GM23338 (cell line): ENCODE results near the gene RAPGEF3. TPM values are rescaled to one million over a fixed set of nuclear protein-coding genes. Genes with fewer than 3 reads are reported as not detected.

Experiments
- ATAC-seq: fragments of 200-7000 bp; cut with Tn5 transposase; 3 replicates; pipeline ENCODE4 v1.9.1; 2020
- DNase-seq: peaks from one replicate; pipeline ENCODE4 v3.0.0-alpha.2; 2015; ENCODE audit warnings: low spot score
- H2AFZ ChIP-seq: fragments of 200-600 bp; sonication (generic); 2 replicates; pipeline ENCODE4 v1.8.0; 2016; ENCODE audit warnings: antibody characterized with exemption, mild to moderate bottlenecking, moderate library complexity
- H3F3A ChIP-seq: fragments of 200-600 bp; sonication (generic); replicated peaks from 2 replicates; pipeline ENCODE4 v1.8.0; 2017; ENCODE audit warnings: antibody characterized with exemption, mixed run types, low read depth
- H3K27ac ChIP-seq: fragments of 200-600 bp; sonication (generic); 2 replicates; pipeline ENCODE4 v1.6.1; 2016; ENCODE audit warnings: low read depth
- H3K27me3 ChIP-seq: fragments of 200-600 bp; sonication (generic); 2 replicates; pipeline ENCODE4 v1.8.0; 2016; ENCODE audit warnings: mild to moderate bottlenecking, mixed run types, moderate library complexity; ENCODE audit not compliant: insufficient read depth
- H3K36me3 ChIP-seq: fragments of 200-600 bp; sonication (generic); 2 replicates; pipeline ENCODE4 v1.8.0; 2016; ENCODE audit warnings: mild to moderate bottlenecking; ENCODE audit not compliant: insufficient read depth
- H3K4me1 ChIP-seq: fragments of 200-600 bp; sonication (generic); 2 replicates; pipeline ENCODE4 v1.8.0; 2016; ENCODE audit warnings: mild to moderate bottlenecking, moderate library complexity; ENCODE audit not compliant: insufficient read depth
- H3K4me2 ChIP-seq: fragments of 200-600 bp; sonication (generic); 2 replicates; pipeline ENCODE4 v1.7.1; 2017; ENCODE audit warnings: mixed run types
- H3K4me3 ChIP-seq: fragments of 200-600 bp; sonication (generic); 2 replicates; pipeline ENCODE4 v1.6.1; 2016; ENCODE audit warnings: mixed run types
- H3K79me2 ChIP-seq: fragments of 200-600 bp; sonication (generic); replicated peaks from 2 replicates; pipeline ENCODE4 v1.8.0; 2017; ENCODE audit warnings: mild to moderate bottlenecking; ENCODE audit not compliant: insufficient read depth
- H3K9me2 ChIP-seq: fragments of 200-600 bp; sonication (generic); 2 replicates; pipeline ENCODE4 v1.8.0; 2017; ENCODE audit not compliant: insufficient read depth
- H4K20me1 ChIP-seq: fragments of 200-600 bp; sonication (generic); replicated peaks from 2 replicates; pipeline ENCODE4 v1.8.0; 2017; ENCODE audit warnings: mild to moderate bottlenecking; ENCODE audit not compliant: insufficient read depth
- H3K27ac Mint-ChIP-seq: 2 replicates; pipeline ENCODE4 v1.8.0; 2020; ENCODE audit warnings: inconsistent platforms, mild to moderate bottlenecking, moderate library complexity, mixed read lengths
- H3K27me3 Mint-ChIP-seq: 3 replicates; pipeline ENCODE4 v1.8.0; 2022; ENCODE audit warnings: low read depth, mild to moderate bottlenecking, moderate library complexity, mixed read lengths, inconsistent platforms; ENCODE audit not compliant: insufficient read depth, poor library complexity
- H3K36me3 Mint-ChIP-seq: 3 replicates; pipeline ENCODE4 v1.8.0; 2021; ENCODE audit warnings: low read depth, mild to moderate bottlenecking, inconsistent platforms, moderate library complexity, mixed read lengths
- H3K4me1 Mint-ChIP-seq: 3 replicates; pipeline ENCODE4 v1.8.0; 2020; ENCODE audit warnings: mild to moderate bottlenecking, inconsistent platforms, mixed read lengths
- H3K4me3 Mint-ChIP-seq: 3 replicates; pipeline ENCODE4 v1.8.0; 2021; ENCODE audit warnings: moderate library complexity, mild to moderate bottlenecking, inconsistent platforms, mixed read lengths
- H3K9me3 Mint-ChIP-seq: 3 replicates; pipeline ENCODE4 v1.8.0; 2020; ENCODE audit warnings: moderate library complexity, mild to moderate bottlenecking, inconsistent platforms, mixed read lengths
- CTCF ChIP-seq, 2 experiments: fragments of 200-600 bp in 1 of 2; sonication (generic) in 1 of 2; conservative IDR thresholded peaks; 2 replicates each; pipeline versions ENCODE4 v1.5.1 to v1.6.1; 2016 to 2017; ENCODE audit warnings: antibody characterized with exemption in 2 of 2, low read depth in 2 of 2, mild to moderate bottlenecking in 2 of 2, moderate library complexity in 1 of 2
- EZH2 ChIP-seq: fragments of 200-600 bp; sonication (generic); IDR thresholded peaks from one replicate; pipeline ENCODE4 v1.8.0; 2017; ENCODE audit warnings: antibody characterized with exemption, mild to moderate bottlenecking, low read depth; ENCODE audit not compliant: unreplicated experiment
- POLR2AphosphoS5 ChIP-seq: IDR thresholded peaks from 2 replicates; pipeline ENCODE4 v1.6.1; 2016; ENCODE audit warnings: antibody characterized with exemption, low read depth
- ZNF462 ChIP-seq: fragments of 250-450 bp; sonication (Bioruptor Pico); IDR thresholded peaks from 2 replicates; pipeline ENCODE4 v1.5.0; 2020; ENCODE audit warnings: mild to moderate bottlenecking, moderate library complexity
- polyA plus RNA-seq: library from polyadenylated mRNA; unstranded; fragments of >200 nt; fragmentation: Nextera tagmentation; extraction: Ambion mirVana; gene quantifications from 2 replicates; pipeline ENCODE4 v1.2.1, GENCODE V29; 2016
- total RNA-seq: library from RNA; depleted of rRNA; stranded (reverse); fragments of >200 nt; shearing (Covaris generic); gene quantifications from 2 replicates; pipeline ENCODE4 v1.2.3, GENCODE V29; 2014

Gene RAPGEF3
- total and polyA plus RNA-seq, 2 experiments from 2014 or later: 2.3 to 11.8 TPM

- no peaks in the 10 kb centered on the region for H3K36me3 ChIP-seq
- no peaks in the 10 kb centered on the region for H3K79me2 ChIP-seq
- Mint-ChIP-seq H3K4me1 (peaks cover 26% of the 10 kb centered on the region), H3K9me3 (no peaks in the 10 kb centered on the region), H3K27ac (no peak overlapping the region), H3K4me3 (no peak overlapping the region), H3K27me3 (peaks cover 31% of the 10 kb centered on the region), H3K36me3 (peaks cover 31% of the 10 kb centered on the region)
- no peaks in the 10 kb centered on the region for H3F3A ChIP-seq
- no peak overlapping the region for H3K27ac ChIP-seq
- peaks cover 2% of the 10 kb centered on the region for H4K20me1 ChIP-seq
- H3K9me2 ChIP-seq: no peaks in the 10 kb centered on the region
- H3K4me2 ChIP-seq: no peak overlapping the region
- no peaks in the 10 kb centered on the region for H3K27me3 ChIP-seq
- peaks cover 18% of the 10 kb centered on the region; the same call in 1 of the 2 replicates for H3K4me1 ChIP-seq
- ATAC-seq: no peak
- TF ChIP-seq EZH2: no peak
- peak; percentile 20; the same call in 1 of the 2 replicates for TF ChIP-seq POLR2AphosphoS5
- no peak overlapping the region for H2AFZ ChIP-seq
- no peak overlapping the region for H3K4me3 ChIP-seq
- no peak for DNase-seq
Measured at GRCh38 chr12:47781479-47782371, 23.0 kb upstream of the RAPGEF3 start.

GRCh38 chr12:47779943-47780504 lies 21.3 kb upstream of the RAPGEF3 start:
- Histone ChIP-seq H3K79me2 (no peaks in the 10 kb centered on the region), H3F3A (0 out of 2 replicates have a peak, but pooled peaks cover 1% of the 10 kb centered on the region), H3K27me3 (no peaks in the 10 kb centered on the region), H3K4me2 (peak overlapping the region; percentile 73), H3K4me1 (peaks cover 20% of the 10 kb centered on the region; the same call in 1 of the 2 replicates), H3K27ac (no peak overlapping the region), H2AFZ (no peak overlapping the region), H4K20me1 (peaks cover 2% of the 10 kb centered on the region), H3K4me3 (peak overlapping the region; percentile 45), H3K9me2 (no peaks in the 10 kb centered on the region), H3K36me3 (no peaks in the 10 kb centered on the region)
- peaks cover 40% of the 10 kb centered on the region for H3K4me1 Mint-ChIP-seq
- TF ChIP-seq CTCF (conservative IDR thresholded peaks at IDR 0.05; ENCODE audit: low read depth in 2 of 2) (no peak), POLR2AphosphoS5 (0 out of 2 replicates have a peak, but pooled peaks have one; percentile 17)
- H3K27ac Mint-ChIP-seq: no peak overlapping the region
- no peak for DNase-seq
- peaks cover 30% of the 10 kb centered on the region for H3K27me3 Mint-ChIP-seq
- no peaks in the 10 kb centered on the region for H3K9me3 Mint-ChIP-seq
- H3K4me3 Mint-ChIP-seq: peak overlapping the region; percentile 50
- ATAC-seq: peak; percentile 8
- peaks cover 14% of the 10 kb centered on the region for H3K36me3 Mint-ChIP-seq

- H3K4me3 Mint-ChIP-seq: peak overlapping the region; percentile 50
- peaks cover 20% of the 10 kb centered on the region; the same call in 1 of the 2 replicates for H3K4me1 ChIP-seq
- H3K4me2 ChIP-seq: peak overlapping the region; percentile 73
- H3K79me2 ChIP-seq: no peaks in the 10 kb centered on the region
- no peaks in the 10 kb centered on the region for H3K9me2 ChIP-seq
- H3K9me3 Mint-ChIP-seq: no peaks in the 10 kb centered on the region
- 0 out of 2 replicates have a peak, but pooled peaks cover 6% of the 10 kb centered on the region for H3F3A ChIP-seq
- H3K27ac Mint-ChIP-seq: no peak overlapping the region
- DNase-seq (peak; percentile 97), ATAC-seq (peak; percentile 87)
- no peaks in the 10 kb centered on the region for H3K36me3 ChIP-seq
- H3K27me3 ChIP-seq: peaks cover 4% of the 10 kb centered on the region
- peaks cover 31% of the 10 kb centered on the region for H3K27me3 Mint-ChIP-seq
- no peak overlapping the region for H2AFZ ChIP-seq
- peak overlapping the region; percentile 45 for H3K4me3 ChIP-seq
- peaks cover 2% of the 10 kb centered on the region for H4K20me1 ChIP-seq
- peaks cover 8% of the 10 kb centered on the region for H3K36me3 Mint-ChIP-seq
- no peak overlapping the region for H3K27ac ChIP-seq
- H3K4me1 Mint-ChIP-seq: peaks cover 44% of the 10 kb centered on the region
- no peak for TF ChIP-seq ZNF462 (CRISPR knock-in tag)
Measured at GRCh38 chr12:47779301-47779942, 20.7 kb upstream of the RAPGEF3 start.
